Measurements from ENCODE around the gene FADS1.

DNA sequence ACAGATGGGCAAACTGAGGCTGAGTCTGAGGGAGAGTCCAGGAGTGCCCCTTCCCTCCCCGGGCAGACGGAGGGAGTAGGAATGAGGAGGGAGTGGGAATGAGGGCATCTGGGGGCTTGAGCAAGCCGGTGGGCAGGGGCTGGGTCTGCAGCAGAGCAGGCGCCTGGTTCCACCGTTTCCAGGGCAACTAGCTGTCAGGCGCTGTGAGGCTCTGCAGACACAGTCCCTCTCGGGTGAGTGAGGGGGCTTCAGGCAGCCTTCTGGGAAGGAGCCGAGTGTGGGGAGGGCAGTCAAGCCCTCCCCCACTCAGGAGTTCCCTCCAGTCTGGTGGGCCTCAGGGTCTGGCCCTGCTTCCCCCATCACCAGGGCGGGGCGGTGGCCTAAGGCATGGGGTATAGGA is 43.4 kb downstream of the FADS1 start:
- TF ChIP-seq, protein P1, sequence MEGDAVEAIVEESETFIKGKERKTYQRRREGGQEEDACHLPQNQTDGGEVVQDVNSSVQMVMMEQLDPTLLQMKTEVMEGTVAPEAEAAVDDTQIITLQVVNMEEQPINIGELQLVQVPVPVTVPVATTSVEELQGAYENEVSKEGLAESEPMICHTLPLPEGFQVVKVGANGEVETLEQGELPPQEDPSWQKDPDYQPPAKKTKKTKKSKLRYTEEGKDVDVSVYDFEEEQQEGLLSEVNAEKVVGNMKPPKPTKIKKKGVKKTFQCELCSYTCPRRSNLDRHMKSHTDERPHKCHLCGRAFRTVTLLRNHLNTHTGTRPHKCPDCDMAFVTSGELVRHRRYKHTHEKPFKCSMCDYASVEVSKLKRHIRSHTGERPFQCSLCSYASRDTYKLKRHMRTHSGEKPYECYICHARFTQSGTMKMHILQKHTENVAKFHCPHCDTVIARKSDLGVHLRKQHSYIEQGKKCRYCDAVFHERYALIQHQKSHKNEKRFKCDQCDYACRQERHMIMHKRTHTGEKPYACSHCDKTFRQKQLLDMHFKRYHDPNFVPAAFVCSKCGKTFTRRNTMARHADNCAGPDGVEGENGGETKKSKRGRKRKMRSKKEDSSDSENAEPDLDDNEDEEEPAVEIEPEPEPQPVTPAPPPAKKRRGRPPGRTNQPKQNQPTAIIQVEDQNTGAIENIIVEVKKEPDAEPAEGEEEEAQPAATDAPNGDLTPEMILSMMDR (IDR thresholded peaks at IDR 0.05; ENCODE audit: low read depth, low read length, poor library complexity, severe bottlenecking) = no peak
- TF ChIP-seq EZH2phosphoT487 (IDR thresholded peaks at IDR 0.05; ENCODE audit: borderline replicate concordance, low read length) = no peak
